ENCODE data around the gene BPTF. TPM values are rescaled to one million over a fixed set of nuclear protein-coding genes. Genes with fewer than 3 reads are reported as not detected.

Gene BPTF
- polyA plus RNA-seq, 1 of the 3 experiments (the other 2 are of a cell fraction): 61.4 TPM

- TF ChIP-seq RXRA (IDR thresholded peaks at IDR 0.05; ENCODE audit: borderline replicate concordance, low read depth) (no peak), ZBTB33 (IDR thresholded peaks at IDR 0.05; ENCODE audit: borderline replicate concordance, low read depth) (no peak), SMC3 (IDR thresholded peaks at IDR 0.05; ENCODE audit: low read depth, low read length) (no peak), TAF1 (IDR thresholded peaks at IDR 0.05; ENCODE audit: borderline replicate concordance, low read depth, low read length) (no peak), FOXJ3 (CRISPR knock-in tag; IDR thresholded peaks at IDR 0.05) (no peak), NFIC (IDR thresholded peaks at IDR 0.05; ENCODE audit: borderline replicate concordance) (no peak), PBX3 (IDR thresholded peaks at IDR 0.05) (no peak), MEF2A (IDR thresholded peaks at IDR 0.05; ENCODE audit: borderline replicate concordance, low read depth) (no peak), GABPA (IDR thresholded peaks at IDR 0.05; ENCODE audit: low read depth) (no peak), SIN3A (IDR thresholded peaks at IDR 0.05; ENCODE audit: borderline replicate concordance, low read depth, low read length) (no peak), EZH2phosphoT487 (IDR thresholded peaks at IDR 0.05; ENCODE audit: borderline replicate concordance, low read depth) (no peak), USF1 (IDR thresholded peaks at IDR 0.05; ENCODE audit: borderline replicate concordance, low read depth) (no peak), RFX5 (IDR thresholded peaks at IDR 0.05; ENCODE audit: low read length) (no peak), CTCF (IDR thresholded peaks at IDR 0.05) (no peak), ELF1 (IDR thresholded peaks at IDR 0.05) (no peak), RCOR1 (IDR thresholded peaks at IDR 0.05; ENCODE audit: low read length) (no peak), FOXM1 (IDR thresholded peaks at IDR 0.05; ENCODE audit: low read depth) (no peak)
- TF ChIP-seq, protein P1, sequence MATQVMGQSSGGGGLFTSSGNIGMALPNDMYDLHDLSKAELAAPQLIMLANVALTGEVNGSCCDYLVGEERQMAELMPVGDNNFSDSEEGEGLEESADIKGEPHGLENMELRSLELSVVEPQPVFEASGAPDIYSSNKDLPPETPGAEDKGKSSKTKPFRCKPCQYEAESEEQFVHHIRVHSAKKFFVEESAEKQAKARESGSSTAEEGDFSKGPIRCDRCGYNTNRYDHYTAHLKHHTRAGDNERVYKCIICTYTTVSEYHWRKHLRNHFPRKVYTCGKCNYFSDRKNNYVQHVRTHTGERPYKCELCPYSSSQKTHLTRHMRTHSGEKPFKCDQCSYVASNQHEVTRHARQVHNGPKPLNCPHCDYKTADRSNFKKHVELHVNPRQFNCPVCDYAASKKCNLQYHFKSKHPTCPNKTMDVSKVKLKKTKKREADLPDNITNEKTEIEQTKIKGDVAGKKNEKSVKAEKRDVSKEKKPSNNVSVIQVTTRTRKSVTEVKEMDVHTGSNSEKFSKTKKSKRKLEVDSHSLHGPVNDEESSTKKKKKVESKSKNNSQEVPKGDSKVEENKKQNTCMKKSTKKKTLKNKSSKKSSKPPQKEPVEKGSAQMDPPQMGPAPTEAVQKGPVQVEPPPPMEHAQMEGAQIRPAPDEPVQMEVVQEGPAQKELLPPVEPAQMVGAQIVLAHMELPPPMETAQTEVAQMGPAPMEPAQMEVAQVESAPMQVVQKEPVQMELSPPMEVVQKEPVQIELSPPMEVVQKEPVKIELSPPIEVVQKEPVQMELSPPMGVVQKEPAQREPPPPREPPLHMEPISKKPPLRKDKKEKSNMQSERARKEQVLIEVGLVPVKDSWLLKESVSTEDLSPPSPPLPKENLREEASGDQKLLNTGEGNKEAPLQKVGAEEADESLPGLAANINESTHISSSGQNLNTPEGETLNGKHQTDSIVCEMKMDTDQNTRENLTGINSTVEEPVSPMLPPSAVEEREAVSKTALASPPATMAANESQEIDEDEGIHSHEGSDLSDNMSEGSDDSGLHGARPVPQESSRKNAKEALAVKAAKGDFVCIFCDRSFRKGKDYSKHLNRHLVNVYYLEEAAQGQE (IDR thresholded peaks at IDR 0.05; ENCODE audit: low read depth, low read length): no peak
- Histone ChIP-seq H3K9ac (no peak overlapping the region), H3K4me1 (ENCODE audit: control insufficient read depth in 1 of 2, insufficient read depth in 2 of 2, low read depth in 1 of 2, low read length in 1 of 2) (peaks cover 6 to 19% of the 10 kb centered on the region in 2 experiments), H2AFZ (ENCODE audit: low read depth) (no peak overlapping the region), H3K9me3 (no peaks in the 10 kb centered on the region), H3K79me2 (ENCODE audit: insufficient read depth) (0 out of 2 replicates have a peak, but pooled peaks cover 6% of the 10 kb centered on the region), H3K27ac (ENCODE audit: low read depth in 2 of 2, low read length in 1 of 2) (no peak overlapping the region), H3K4me2 (no peak overlapping the region), H4K20me1 (ENCODE audit: insufficient read depth) (no peaks in the 10 kb centered on the region), H3K9me2 (no peaks in the 10 kb centered on the region), H3K4me3 (ENCODE audit: low read depth in 2 of 2, low read length in 1 of 2) (no peak overlapping the region), H3K36me3 (replicated peaks in 1 of 2; ENCODE audit: control insufficient read depth in 1 of 2, insufficient read depth in 2 of 2, low read length in 1 of 2) (peaks cover 0 to 5% of the 10 kb centered on the region in 2 experiments), H3F3A (replicated peaks; ENCODE audit: insufficient read depth) (peaks cover 37% of the 10 kb centered on the region), H3K27me3 (ENCODE audit: insufficient read depth) (no peaks in the 10 kb centered on the region)
- ChIA-PET POLR2A (no interaction called here), CTCF (interaction anchor here (1.2 to 1.5 kb wide), 2 partner anchors 21 to 27 kb away, joined by 3 to 4 read pairs; no protein-coding TSS in a partner anchor)
- WGBS (ENCODE audit: low lambda C conversion rate): 95% methylated on average over 4 of the region's 4 CpGs
- DNase-seq: no peak
These were observed 165.6 kb downstream of the BPTF start for GRCh38 chr17:67990909-67991308.

Measured in SK-N-SH (cell line).